Measurements from ENCODE around the gene TSPAN12.

DNA sequence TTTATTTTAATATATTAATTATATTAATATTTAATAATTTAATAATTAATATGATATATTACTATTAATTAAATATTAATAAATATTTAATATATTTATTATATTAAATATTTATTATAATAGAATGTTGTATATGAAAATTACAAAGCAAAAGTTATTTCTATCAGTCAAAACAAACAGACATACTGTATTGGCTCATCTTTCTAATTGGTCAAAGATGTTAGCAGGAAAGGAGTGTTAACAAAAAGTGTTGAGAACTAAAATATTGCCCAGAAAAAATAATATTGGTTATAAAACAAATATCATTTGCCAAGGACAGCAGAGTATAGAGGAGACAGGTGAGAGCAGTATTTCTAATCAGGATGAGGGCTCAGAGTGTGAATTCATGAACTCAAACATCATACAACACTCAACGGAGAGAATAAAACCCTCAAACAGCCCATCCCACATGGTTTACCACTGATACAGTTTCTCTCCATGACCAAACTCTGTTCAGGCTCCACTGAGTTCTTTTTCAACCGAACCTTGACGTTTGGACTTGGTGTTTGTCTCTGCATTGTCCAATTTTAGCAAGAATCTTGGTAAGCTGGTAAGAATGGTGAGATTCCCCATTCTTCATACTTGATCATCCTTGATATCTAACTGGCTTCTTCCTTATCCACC lies 58.0 kb downstream of the TSPAN12 start:
- TF ChIP-seq CTCF (optimal IDR thresholded peaks at IDR 0.05 in 1 of 3, IDR thresholded peaks at IDR 0.05 in 1 of 3, conservative IDR thresholded peaks at IDR 0.05 in 1 of 3; ENCODE audit: extremely low read depth in 1 of 3, insufficient read depth in 2 of 3, low read length in 3 of 3) (no peak), EZH2 (IDR thresholded peaks at IDR 0.05; ENCODE audit: low read length) (no peak)
